Neural crest cell (in vitro differentiated cells): ENCODE measurements around the gene GALNTL6. TPM values are rescaled to one million over a fixed set of nuclear protein-coding genes. Genes with fewer than 3 reads are reported as not detected.
"Not testable (repeated sequence)": the region's sequence is repeated elsewhere in the genome, so short reads cannot be mapped to it uniquely, and the experiment has no call there.

ENCODE experiments used
- DNase-seq: peaks from one replicate; pipeline ENCODE4 v3.0.0; 2021; ENCODE audit warnings: low read depth, mixed read lengths, low spot score
- H3K27ac Mint-ChIP-seq: one replicate; pipeline ENCODE4 v1.8.0; 2021; ENCODE audit warnings: mild to moderate bottlenecking, mixed read lengths; ENCODE audit not compliant: unreplicated experiment
- H3K27me3 Mint-ChIP-seq: 2 replicates; pipeline ENCODE4 v1.8.0; 2021; ENCODE audit warnings: low read depth, mild to moderate bottlenecking, mixed read lengths
- H3K36me3 Mint-ChIP-seq: 2 replicates; pipeline ENCODE4 v1.8.0; 2021; ENCODE audit warnings: low read depth, mild to moderate bottlenecking, mixed read lengths
- H3K4me1 Mint-ChIP-seq: 2 replicates; pipeline ENCODE4 v1.8.0; 2021; ENCODE audit warnings: mixed read lengths
- H3K4me3 Mint-ChIP-seq: one replicate; pipeline ENCODE4 v1.8.0; 2021; ENCODE audit warnings: mild to moderate bottlenecking, mixed read lengths
- H3K9me3 Mint-ChIP-seq: 2 replicates; pipeline ENCODE4 v1.8.0; 2021; ENCODE audit warnings: mixed read lengths
- total RNA-seq: library from RNA; stranded (reverse); gene quantifications from 2 replicates; pipeline ENCODE4 v1.2.1, GENCODE V29; 2021
- TF ChIP-seq, protein P1 (sequence below): fragments of 200-600 bp; sonication (generic); conservative IDR thresholded peaks from 2 replicates; pipeline ENCODE4 v1.5.0; 2021; ENCODE audit warnings: antibody characterized with exemption, mild to moderate bottlenecking

GALNTL6 gene
- total RNA-seq, 1 donor from 2014 or later: 0.07 TPM

DNA sequence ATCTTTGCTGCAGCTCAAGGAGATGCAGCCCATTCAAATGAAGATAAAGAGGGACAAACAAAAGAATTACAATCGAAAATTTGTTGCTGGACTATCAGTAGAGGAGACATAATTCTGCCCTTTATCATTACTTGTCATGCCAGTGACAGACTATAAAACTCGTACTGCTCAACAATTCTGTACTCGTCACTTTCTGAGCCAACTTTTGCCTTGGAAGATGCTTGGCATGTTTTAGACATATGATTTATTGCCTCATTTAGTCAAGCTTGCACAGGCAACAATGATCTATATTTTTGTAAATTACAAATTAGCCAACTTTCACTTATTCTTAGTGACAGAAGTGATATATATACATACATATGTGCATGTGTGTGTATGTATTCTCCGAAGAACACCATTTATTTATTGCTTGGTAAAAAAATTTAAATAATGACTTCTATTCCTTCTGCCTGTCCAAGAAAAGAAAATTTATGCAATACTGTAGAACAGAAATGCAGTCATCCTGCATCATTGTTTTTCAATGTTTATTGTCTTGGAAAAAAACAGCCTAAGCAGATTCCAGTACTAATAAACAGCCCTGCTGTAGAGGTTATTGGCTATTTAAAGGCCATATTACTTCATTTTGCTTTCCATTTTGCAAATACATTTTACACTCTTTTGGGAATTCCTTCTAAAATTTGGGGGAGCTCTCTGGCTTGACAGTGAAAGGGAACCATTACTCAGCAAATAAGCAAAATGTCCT is 980.5 kb downstream of the GALNTL6 start:
- Mint-ChIP-seq H3K4me1 (peaks cover 9% of the 10 kb centered on the region), H3K27ac (no peak overlapping the region), H3K9me3 (no peaks in the 10 kb centered on the region), H3K36me3 (no peaks in the 10 kb centered on the region), H3K27me3 (no peaks in the 10 kb centered on the region), H3K4me3 (no peak overlapping the region)
- no peak for DNase-seq
- TF ChIP-seq, protein P1, sequence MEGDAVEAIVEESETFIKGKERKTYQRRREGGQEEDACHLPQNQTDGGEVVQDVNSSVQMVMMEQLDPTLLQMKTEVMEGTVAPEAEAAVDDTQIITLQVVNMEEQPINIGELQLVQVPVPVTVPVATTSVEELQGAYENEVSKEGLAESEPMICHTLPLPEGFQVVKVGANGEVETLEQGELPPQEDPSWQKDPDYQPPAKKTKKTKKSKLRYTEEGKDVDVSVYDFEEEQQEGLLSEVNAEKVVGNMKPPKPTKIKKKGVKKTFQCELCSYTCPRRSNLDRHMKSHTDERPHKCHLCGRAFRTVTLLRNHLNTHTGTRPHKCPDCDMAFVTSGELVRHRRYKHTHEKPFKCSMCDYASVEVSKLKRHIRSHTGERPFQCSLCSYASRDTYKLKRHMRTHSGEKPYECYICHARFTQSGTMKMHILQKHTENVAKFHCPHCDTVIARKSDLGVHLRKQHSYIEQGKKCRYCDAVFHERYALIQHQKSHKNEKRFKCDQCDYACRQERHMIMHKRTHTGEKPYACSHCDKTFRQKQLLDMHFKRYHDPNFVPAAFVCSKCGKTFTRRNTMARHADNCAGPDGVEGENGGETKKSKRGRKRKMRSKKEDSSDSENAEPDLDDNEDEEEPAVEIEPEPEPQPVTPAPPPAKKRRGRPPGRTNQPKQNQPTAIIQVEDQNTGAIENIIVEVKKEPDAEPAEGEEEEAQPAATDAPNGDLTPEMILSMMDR: no peak

DNA sequence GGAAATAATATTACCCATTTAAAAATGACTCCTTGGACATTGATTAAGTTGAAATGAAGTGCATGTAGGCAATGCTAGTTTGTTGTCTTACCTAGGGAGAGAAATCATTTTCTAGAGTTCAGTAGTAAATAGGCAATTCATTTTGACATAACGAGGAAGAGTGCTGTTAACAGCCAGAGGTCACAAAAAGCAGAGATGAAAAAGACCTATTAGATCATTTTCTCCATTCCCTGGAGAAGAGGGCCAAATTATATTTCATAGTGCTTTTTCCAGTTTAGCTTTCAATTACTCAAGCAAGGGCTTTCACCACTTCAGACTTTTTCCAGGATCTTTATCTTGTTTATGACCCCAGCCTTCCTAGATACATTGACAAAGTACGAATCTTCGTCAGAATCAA is 981.1 kb downstream of the GALNTL6 start:
- Mint-ChIP-seq H3K36me3 (no peaks in the 10 kb centered on the region), H3K4me1 (peaks cover 9% of the 10 kb centered on the region), H3K9me3 (no peaks in the 10 kb centered on the region), H3K27me3 (no peaks in the 10 kb centered on the region), H3K4me3 (no peak overlapping the region), H3K27ac (no peak overlapping the region)
- DNase-seq: no peak
- TF ChIP-seq, protein P1: no peak

DNA sequence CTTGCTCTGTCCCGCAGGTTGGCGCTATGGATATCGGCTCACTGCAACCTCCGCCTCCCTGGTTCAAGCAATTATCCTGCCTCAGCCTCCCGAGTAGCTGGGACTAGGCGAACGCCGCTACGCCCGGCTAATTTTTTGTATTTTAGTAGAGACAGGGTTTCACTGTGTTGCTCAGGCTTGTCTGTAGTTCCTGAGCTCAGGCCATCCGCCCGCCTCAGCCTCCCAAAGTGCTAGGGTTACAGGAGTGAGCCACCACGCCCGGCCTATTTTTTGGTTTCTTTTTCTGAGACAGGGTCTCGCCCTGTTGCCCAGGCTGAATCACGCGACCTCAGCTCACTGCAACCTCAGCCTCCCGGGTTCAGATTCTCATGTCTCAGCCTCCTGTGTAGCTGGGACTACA is 984.1 kb downstream of the GALNTL6 start:
- H3K27me3 Mint-ChIP-seq, H3K27ac Mint-ChIP-seq, H3K4me3 Mint-ChIP-seq, DNase-seq, H3K36me3 Mint-ChIP-seq, H3K9me3 Mint-ChIP-seq, H3K4me1 Mint-ChIP-seq: not testable (repeated sequence)

DNA sequence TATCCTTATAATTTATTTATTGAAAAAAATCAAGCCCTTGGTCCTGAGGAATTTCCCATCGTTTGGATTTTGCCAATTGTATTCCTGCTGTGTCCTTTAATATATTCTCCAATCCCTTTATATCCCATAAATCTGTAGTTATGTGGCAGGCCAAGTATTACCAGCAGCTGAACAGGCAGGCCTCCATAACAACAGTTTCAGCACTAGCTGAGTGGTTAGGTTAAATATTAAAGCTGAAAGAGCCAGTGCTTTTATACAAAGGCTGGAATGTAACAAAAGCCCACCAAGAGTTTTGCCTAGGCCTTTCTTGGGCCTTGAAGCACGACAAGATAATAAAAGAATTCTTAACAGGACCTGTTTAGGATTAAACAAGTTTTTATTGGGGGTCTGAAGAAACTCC is 988.8 kb downstream of the GALNTL6 start:
- Mint-ChIP-seq H3K36me3 (no peaks in the 10 kb centered on the region), H3K27me3 (no peaks in the 10 kb centered on the region), H3K27ac (no peak overlapping the region), H3K4me1 (no peaks in the 10 kb centered on the region), H3K9me3 (no peaks in the 10 kb centered on the region), H3K4me3 (no peak overlapping the region)
- TF ChIP-seq, protein P1: no peak
- DNase-seq: no peak

DNA sequence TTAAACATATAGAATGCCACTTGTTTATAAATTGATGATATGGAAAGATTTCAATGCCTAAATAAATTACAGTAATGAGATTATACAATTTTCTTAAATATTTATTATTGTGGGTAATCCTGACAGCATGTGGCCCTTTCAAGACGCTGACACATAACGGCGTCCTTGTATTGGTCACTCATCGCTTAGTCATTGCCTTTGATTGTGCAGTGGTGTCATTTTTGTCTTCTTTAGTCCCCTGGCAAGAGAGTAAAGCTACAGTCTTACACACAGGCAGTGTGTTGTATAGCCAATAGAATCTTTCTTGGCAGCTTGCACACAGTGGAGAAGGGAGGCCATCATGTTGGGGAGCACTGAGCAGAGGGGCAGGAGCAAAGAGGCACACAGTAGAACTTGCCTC is 993.6 kb downstream of the GALNTL6 start:
- Mint-ChIP-seq H3K27me3 (no peaks in the 10 kb centered on the region), H3K4me1 (peaks cover 28% of the 10 kb centered on the region), H3K36me3 (no peaks in the 10 kb centered on the region), H3K27ac (peak overlapping the region; percentile 73), H3K4me3 (no peak overlapping the region), H3K9me3 (no peaks in the 10 kb centered on the region)
- TF ChIP-seq, protein P1: no peak
- no peak for DNase-seq

DNA sequence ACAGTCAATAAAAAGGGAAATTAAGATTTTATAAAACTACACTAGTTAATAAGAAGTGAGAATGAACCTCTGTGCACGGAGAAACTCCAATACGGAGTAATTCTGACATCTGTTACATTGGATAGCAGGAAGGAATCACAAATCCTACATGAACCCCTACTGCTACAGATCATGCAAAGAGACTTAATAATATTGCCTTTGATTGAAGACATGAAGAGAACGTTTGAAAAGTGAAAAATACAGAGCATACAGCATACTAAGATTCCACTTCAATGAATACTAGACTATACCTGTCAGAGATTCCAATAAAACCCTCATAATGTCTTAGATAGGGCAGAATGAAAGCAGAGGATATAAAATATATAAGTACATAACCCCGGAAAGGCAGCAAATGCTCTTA is 995.0 kb downstream of the GALNTL6 start:
- TF ChIP-seq, protein P1: no peak
- H3K4me3 Mint-ChIP-seq: no peak overlapping the region
- no peaks in the 10 kb centered on the region for H3K36me3 Mint-ChIP-seq
- peaks cover 34% of the 10 kb centered on the region for H3K4me1 Mint-ChIP-seq
- no peak overlapping the region for H3K27ac Mint-ChIP-seq
- no peaks in the 10 kb centered on the region for H3K27me3 Mint-ChIP-seq
- DNase-seq: no peak
- H3K9me3 Mint-ChIP-seq: no peaks in the 10 kb centered on the region
